Measurements from ENCODE around the gene NECAB3. TPM values are rescaled to one million over a fixed set of nuclear protein-coding genes. Genes with fewer than 3 reads are reported as not detected.

Gene NECAB3
- total and polyA plus RNA-seq, 2 donors (not counting 1 experiment from before 2014, with no cell fraction given): 8.5 to 11.8 TPM

DNA sequence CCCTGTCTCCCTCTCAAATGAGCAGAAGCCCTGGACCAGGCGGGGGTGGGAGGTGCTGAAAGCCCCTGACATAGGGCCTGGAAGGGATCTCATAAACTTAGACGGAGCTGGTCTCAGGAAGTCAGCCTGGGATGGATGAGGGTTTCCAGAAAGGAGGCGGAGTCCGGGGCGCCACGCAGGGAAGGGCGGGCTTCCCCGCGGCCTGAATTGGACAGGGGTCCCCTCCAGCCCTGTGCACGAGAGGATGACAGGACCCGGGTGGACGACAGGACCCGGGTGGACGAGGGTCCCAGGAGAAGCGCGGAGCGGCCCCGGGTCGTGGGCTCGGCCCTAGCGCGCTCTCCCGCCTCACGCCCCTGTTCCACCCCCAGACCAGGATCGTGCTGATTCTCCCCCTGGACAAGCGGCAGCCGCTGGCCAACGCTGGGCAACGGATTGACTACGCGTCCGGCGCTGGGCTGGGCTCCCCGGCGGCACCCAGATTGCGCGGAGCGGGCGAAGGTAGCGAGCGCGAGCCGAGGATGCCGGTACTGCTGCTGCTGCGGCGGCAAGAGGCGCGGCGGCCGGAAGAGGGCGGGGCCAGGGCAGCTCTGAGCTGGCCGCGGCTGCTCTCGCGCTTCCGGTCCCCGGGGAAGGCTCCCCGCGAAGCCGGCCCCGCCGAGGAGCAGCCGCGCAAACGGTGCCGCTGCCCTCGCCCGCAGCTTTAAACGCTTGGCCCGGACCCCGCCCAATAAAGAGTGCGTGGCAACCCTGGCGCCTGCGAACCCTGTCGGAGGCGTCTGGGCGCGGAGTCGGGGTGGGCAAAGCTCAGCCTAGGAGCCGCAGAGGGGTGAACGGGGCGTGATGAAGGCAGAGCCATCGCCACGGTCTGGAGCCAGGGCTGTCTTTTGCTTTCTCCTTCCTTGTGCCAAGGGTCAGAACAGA, 10.8 kb downstream of the NECAB3 start:
- ChIA-PET CTCF (interaction anchor here (0.5 to 2.8 kb wide), 10 partner anchors 8 to 219 kb away, joined by 3 to 20 read pairs (median 4); partner anchors contain the start of gene SNTA1), POLR2A (interaction anchor here (0.6 to 1.5 kb wide), 9 partner anchors 12 to 330 kb away, joined by 3 to 8 read pairs (median 3); partner anchors contain the start of genes CBFA2T2, SNTA1 and ZNF341)
- Histone ChIP-seq H3K79me2 (ENCODE audit: control insufficient read depth, insufficient read depth, low read length) (peaks cover 6% of the 10 kb centered on the region), H3K27ac (ENCODE audit: low read length in 2 of 2) (peak overlapping the region; percentile 77 to 79), H2AFZ (ENCODE audit: insufficient read depth, low read depth, low read length, poor library complexity, severe bottlenecking) (peak overlapping the region; percentile 95), H3K27me3 (replicated peaks in 1 of 4; ENCODE audit: control extremely low read depth in 1 of 4, control insufficient read depth in 3 of 4, insufficient read depth in 4 of 4, low read length in 3 of 4) (no peaks in the 10 kb centered on the region), H4K20me1 (ENCODE audit: control insufficient read depth, insufficient read depth, low read length, poor library complexity, severe bottlenecking) (no peaks in the 10 kb centered on the region), H3K4me2 (replicated peaks; ENCODE audit: low read depth, low read length, poor library complexity, severe bottlenecking) (peak overlapping the region; percentile 90), H3K9ac (ENCODE audit: low read length) (peak overlapping the region; percentile 74), H3K4me3 (ENCODE audit: control extremely low read depth in 1 of 5, extremely low read depth in 1 of 5, insufficient read depth in 1 of 5, low read depth in 2 of 5, low read length in 4 of 5) (peak overlapping the region; percentile 52 to 77 (median 67)), H3K4me1 (ENCODE audit: control insufficient read depth in 2 of 2, insufficient read depth in 2 of 2, low read length in 2 of 2) (peaks cover 18 to 38% of the 10 kb centered on the region in 2 donors), H3K36me3 (replicated peaks in 1 of 2; ENCODE audit: control extremely low read depth in 1 of 2, control insufficient read depth in 1 of 2, extremely low read depth in 1 of 2, insufficient read depth in 2 of 2, low read length in 1 of 2) (no peaks in the 10 kb centered on the region), H3K9me3 (ENCODE audit: control extremely low read depth in 1 of 3, control insufficient read depth in 2 of 3, insufficient read depth in 1 of 3, low read length in 2 of 3) (no peaks in the 10 kb centered on the region)
- intact Hi-C loops (cut with micrococcal nuclease): loop anchor here (1.0 to 5.0 kb wide), 3 partner anchors 57 to 449 kb away; partner anchors contain the start of genes EIF2S2 and PXMP4
- ATAC-seq (ENCODE audit: low read depth) (peak; percentile 57), DNase-seq (peak; percentile 87)
- H3K4me3 Mint-ChIP-seq: peak overlapping the region; percentile 87
- peaks cover 33% of the 10 kb centered on the region for H3K4me1 Mint-ChIP-seq
- H3K9me3 Mint-ChIP-seq (ENCODE audit: insufficient read depth): no peaks in the 10 kb centered on the region
- H3K27ac Mint-ChIP-seq: peak overlapping the region; percentile 85
- H3K27me3 Mint-ChIP-seq: no peaks in the 10 kb centered on the region
- no peak for TF ChIP-seq EZH2 (IDR thresholded peaks at IDR 0.05; ENCODE audit: borderline replicate concordance, insufficient read depth, low read depth, low read length, poor library complexity, severe bottlenecking)
- TF ChIP-seq, protein P1, sequence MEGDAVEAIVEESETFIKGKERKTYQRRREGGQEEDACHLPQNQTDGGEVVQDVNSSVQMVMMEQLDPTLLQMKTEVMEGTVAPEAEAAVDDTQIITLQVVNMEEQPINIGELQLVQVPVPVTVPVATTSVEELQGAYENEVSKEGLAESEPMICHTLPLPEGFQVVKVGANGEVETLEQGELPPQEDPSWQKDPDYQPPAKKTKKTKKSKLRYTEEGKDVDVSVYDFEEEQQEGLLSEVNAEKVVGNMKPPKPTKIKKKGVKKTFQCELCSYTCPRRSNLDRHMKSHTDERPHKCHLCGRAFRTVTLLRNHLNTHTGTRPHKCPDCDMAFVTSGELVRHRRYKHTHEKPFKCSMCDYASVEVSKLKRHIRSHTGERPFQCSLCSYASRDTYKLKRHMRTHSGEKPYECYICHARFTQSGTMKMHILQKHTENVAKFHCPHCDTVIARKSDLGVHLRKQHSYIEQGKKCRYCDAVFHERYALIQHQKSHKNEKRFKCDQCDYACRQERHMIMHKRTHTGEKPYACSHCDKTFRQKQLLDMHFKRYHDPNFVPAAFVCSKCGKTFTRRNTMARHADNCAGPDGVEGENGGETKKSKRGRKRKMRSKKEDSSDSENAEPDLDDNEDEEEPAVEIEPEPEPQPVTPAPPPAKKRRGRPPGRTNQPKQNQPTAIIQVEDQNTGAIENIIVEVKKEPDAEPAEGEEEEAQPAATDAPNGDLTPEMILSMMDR (IDR thresholded peaks at IDR 0.05): peak; percentile 10
- WGBS (ENCODE audit: insufficient coverage): 2% methylated on average over 84 of the region's 84 CpGs

Data from B cell (primary cell).